ENCODE data around the gene SRL.

DNA sequence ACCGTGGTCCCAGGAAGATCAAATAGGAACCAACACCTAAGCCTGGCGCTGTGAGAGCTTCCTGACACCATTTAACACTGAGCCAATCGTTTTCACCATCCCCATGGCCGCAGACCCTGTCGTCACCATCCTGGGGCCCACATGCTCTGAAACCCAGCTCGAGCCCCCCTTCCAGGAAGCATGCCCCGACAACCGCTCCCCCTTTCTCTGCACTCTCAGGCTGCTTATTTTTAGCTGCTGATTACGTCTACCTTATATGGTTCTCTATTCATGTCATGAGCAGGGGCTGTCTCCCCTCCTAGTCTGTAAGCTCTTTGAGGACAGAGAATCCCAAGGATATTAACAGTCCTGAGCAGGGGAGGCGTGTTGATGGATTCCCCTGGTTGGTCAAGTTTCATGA lies 10.5 kb downstream of the SRL start:
- TF ChIP-seq POLR2A (IDR thresholded peaks at IDR 0.05; ENCODE audit: low read length): no peak
- no peak for TF ChIP-seq GATA1 (IDR thresholded peaks at IDR 0.05; ENCODE audit: low read depth, low read length)

All from erythroblast (primary cell).